PC-3 (cell line): ENCODE data around the gene TIGD2. TPM values are rescaled to one million over a fixed set of nuclear protein-coding genes. Genes with fewer than 3 reads are reported as not detected.

Source experiments
- ATAC-seq: fragments of 200-7000 bp; cut with Tn5 transposase; 2 replicates; pipeline ENCODE4 v1.9.1; 2020; ENCODE audit warnings: mild to moderate bottlenecking, moderate library complexity
- BruUV-seq: library from RNA; stranded (reverse); fragments of 400-500 nt; replicated peaks from 2 replicates; lab custom pipeline; 2021; lab: Mats Ljungman, UMichigan
- CTCF ChIA-PET: fragments of 300-600 bp; sonication (Branson Sonifier 250); formaldehyde crosslinking; loops from one replicate; lab custom pipeline; 2022; ENCODE audit warnings: antibody characterized with exemption; lab: Charles Lee
- POLR2A ChIA-PET: fragments of 300-600 bp; sonication (Branson Sonifier 250); formaldehyde crosslinking; loops from one replicate; lab custom pipeline; 2022; ENCODE audit warnings: antibody characterized with exemption; ENCODE audit not compliant: unreplicated experiment; lab: Charles Lee
- DNase-seq: peaks from one replicate; pipeline ENCODE4 v3.0.0-alpha.2; 2015
- H2AFZ ChIP-seq: fragments of 300-600 bp; sonication (generic); 2 replicates; pipeline ENCODE4 v1.6.0; 2016; ENCODE audit warnings: antibody characterized with exemption, low read length
- H3F3A ChIP-seq: fragments of 300-600 bp; sonication (generic); one replicate; pipeline ENCODE4 v1.6.0; 2017; ENCODE audit warnings: antibody characterized with exemption, low read length, control low read depth, mild to moderate bottlenecking; ENCODE audit not compliant: unreplicated experiment
- H3K27ac ChIP-seq: fragments of 300-600 bp; sonication (generic); 2 replicates; pipeline ENCODE4 v1.5.1; 2016; ENCODE audit warnings: mild to moderate bottlenecking, low read length
- H3K27me3 ChIP-seq: fragments of 300-600 bp; sonication (generic); 2 replicates; pipeline ENCODE4 v1.6.1; 2016; ENCODE audit warnings: low read length, mixed read lengths
- H3K36me3 ChIP-seq: fragments of 300-600 bp; sonication (generic); 2 replicates; pipeline ENCODE4 v1.6.1; 2016; ENCODE audit warnings: low read depth, mixed run types, low read length, mixed read lengths
- H3K4me1 ChIP-seq: fragments of 300-600 bp; sonication (generic); 2 replicates; pipeline ENCODE4 v1.5.1; 2016; ENCODE audit warnings: low read length; ENCODE audit not compliant: insufficient read depth
- H3K4me2 ChIP-seq: fragments of 300-600 bp; sonication (generic); 2 replicates; pipeline ENCODE4 v1.6.0; 2016; ENCODE audit warnings: low read length
- H3K4me3 ChIP-seq: fragments of 300-600 bp; sonication (generic); 2 replicates; pipeline ENCODE4 v1.5.1; 2016; ENCODE audit warnings: mild to moderate bottlenecking, low read length, mixed read lengths
- H3K79me2 ChIP-seq: fragments of 300-600 bp; sonication (generic); 2 replicates; pipeline ENCODE4 v1.6.1; 2017; ENCODE audit warnings: low read length, mixed read lengths
- H3K9ac ChIP-seq: fragments of 300-600 bp; sonication (generic); 2 replicates; pipeline ENCODE4 v1.6.0; 2016; ENCODE audit warnings: mild to moderate bottlenecking, low read length
- H3K9me2 ChIP-seq: fragments of 300-600 bp; sonication (generic); replicated peaks from 2 replicates; pipeline ENCODE4 v1.6.1; 2016; ENCODE audit warnings: mixed run types, low read length, mixed read lengths
- H3K9me3 ChIP-seq: fragments of 300-600 bp; sonication (generic); 2 replicates; pipeline ENCODE4 v1.6.1; 2016; ENCODE audit warnings: low read length, mixed read lengths
- H4K20me1 ChIP-seq: fragments of 300-600 bp; sonication (generic); 2 replicates; pipeline ENCODE4 v1.6.1; 2016; ENCODE audit warnings: low read length, mixed read lengths
- CTCF ChIP-seq: fragments of 300-600 bp; sonication (generic); conservative IDR thresholded peaks from 2 replicates; pipeline ENCODE4 v1.5.1; 2017; ENCODE audit warnings: antibody characterized with exemption, low read depth, mild to moderate bottlenecking, low read length
- EZH2 ChIP-seq: fragments of 300-600 bp; sonication (generic); IDR thresholded peaks from one replicate; pipeline ENCODE4 v1.6.1; 2017; ENCODE audit warnings: antibody characterized with exemption, mild to moderate bottlenecking, low read length; ENCODE audit not compliant: unreplicated experiment
- EZH2phosphoT487 ChIP-seq: fragments of 300-600 bp; sonication (generic); IDR thresholded peaks from 2 replicates; pipeline ENCODE4 v1.6.1; 2018; ENCODE audit warnings: mild to moderate bottlenecking, antibody characterized with exemption, low read length, borderline replicate concordance
- intact Hi-C: fragments of 100-400 bp; cut with micrococcal nuclease; formaldehyde crosslinking; loops from 2 replicates; pipeline ENCODE4 v1.9.0; 2023
- total RNA-seq: library from RNA; depleted of rRNA; stranded (reverse); fragments of >200 nt; gene quantifications from 2 replicates; pipeline ENCODE4 v1.2.3, GENCODE V29; 2014

The TIGD2 gene
- total RNA-seq, 1 experiment from 2014 or later: 5.4 TPM

- CTCF ChIA-PET: no interaction called here
Measured at GRCh38 chr4:89111833-89112563, 665 bp downstream of the TIGD2 start.

GRCh38 chr4:89113415-89113814 is 2.1 kb downstream of the TIGD2 start:
- CTCF ChIA-PET: no interaction called here
- ATAC-seq (no peak), DNase-seq (no peak)
- Histone ChIP-seq H2AFZ (no peak overlapping the region), H3F3A (no peaks in the 10 kb centered on the region), H3K4me3 (no peak overlapping the region), H3K9me2 (no peaks in the 10 kb centered on the region), H4K20me1 (no peaks in the 10 kb centered on the region), H3K4me1 (peaks cover 16% of the 10 kb centered on the region), H3K27me3 (peaks cover 5% of the 10 kb centered on the region; the same call in 1 of the 2 replicates), H3K27ac (no peak overlapping the region), H3K79me2 (peaks cover 10% of the 10 kb centered on the region), H3K4me2 (no peak overlapping the region), H3K36me3 (0 out of 2 replicates have a peak, but pooled peaks cover 3% of the 10 kb centered on the region), H3K9ac (no peak overlapping the region), H3K9me3 (no peaks in the 10 kb centered on the region)
- no TSS peak for BruUV-seq
- POLR2A ChIA-PET: no interaction called here
- intact Hi-C loops: loop anchor here (5.0 kb wide), 2 partner anchors 56 to 291 kb away; partner anchors contain the start of gene FAM13A
- TF ChIP-seq EZH2phosphoT487: no peak
- no peak for TF ChIP-seq CTCF
- no peak for TF ChIP-seq EZH2

More at GRCh38 chr4:89111833-89112563, 665 bp downstream of the TIGD2 start:
- Histone ChIP-seq H3K4me2 (peak overlapping the region; percentile 99), H2AFZ (peak overlapping the region; percentile 77), H3K4me1 (peaks cover 16% of the 10 kb centered on the region), H3K27ac (0 out of 2 replicates have a peak overlapping the region, but pooled peaks have one; percentile 11), H3K36me3 (0 out of 2 replicates have a peak, but pooled peaks cover 3% of the 10 kb centered on the region), H3F3A (no peaks in the 10 kb centered on the region), H4K20me1 (no peaks in the 10 kb centered on the region), H3K9ac (peak overlapping the region; percentile 75), H3K27me3 (peaks cover 5% of the 10 kb centered on the region; the same call in 1 of the 2 replicates), H3K79me2 (peaks cover 10% of the 10 kb centered on the region), H3K4me3 (peak overlapping the region; percentile 86), H3K9me3 (no peaks in the 10 kb centered on the region), H3K9me2 (no peaks in the 10 kb centered on the region)
- no TSS peak for BruUV-seq
- DNase-seq (peak; percentile 73), ATAC-seq (no peak)
- intact Hi-C loops: loop anchor here (2.0 to 5.0 kb wide), 3 partner anchors 55 to 290 kb away; partner anchors contain the start of gene FAM13A
- POLR2A ChIA-PET: no interaction called here
- no peak for TF ChIP-seq EZH2
- TF ChIP-seq CTCF: no peak
- TF ChIP-seq EZH2phosphoT487: no peak

GRCh38 chr4:89114100-89114499 is 2.8 kb downstream of the TIGD2 start:
- Histone ChIP-seq H3K9ac (no peak overlapping the region), H2AFZ (no peak overlapping the region), H3F3A (no peaks in the 10 kb centered on the region), H3K27ac (no peak overlapping the region), H3K4me2 (no peak overlapping the region), H3K4me3 (no peak overlapping the region), H3K36me3 (0 out of 2 replicates have a peak, but pooled peaks cover 3% of the 10 kb centered on the region), H3K4me1 (peaks cover 16% of the 10 kb centered on the region), H4K20me1 (no peaks in the 10 kb centered on the region), H3K9me3 (no peaks in the 10 kb centered on the region), H3K79me2 (peaks cover 10% of the 10 kb centered on the region), H3K27me3 (peaks cover 5% of the 10 kb centered on the region; the same call in 1 of the 2 replicates), H3K9me2 (no peaks in the 10 kb centered on the region)
- ChIA-PET POLR2A (no interaction called here), CTCF (no interaction called here)
- DNase-seq (no peak), ATAC-seq (no peak)
- intact Hi-C loops: loop anchor here (5.0 kb wide), 2 partner anchors 57 to 292 kb away; partner anchors contain the start of gene FAM13A
- BruUV-seq: no TSS peak
- no peak for TF ChIP-seq EZH2
- no peak for TF ChIP-seq EZH2phosphoT487
